ENCODE results near the gene RAB1B.
A peak's percentile ranks its signal among the peaks of the same experiment; 100 is the strongest.

Gene RAB1B

GRCh38 chr11:66282468-66283455 is 14.3 kb downstream of the RAB1B start:
- DNase-seq = peak; percentile 98
- no peaks in the 10 kb centered on the region for H3K9me3 Mint-ChIP-seq
- H3K4me1 Mint-ChIP-seq = peaks cover 69% of the 10 kb centered on the region
- peak; percentile 90 for ATAC-seq
- H3K27me3 Mint-ChIP-seq = peaks cover 21% of the 10 kb centered on the region
- H3K27ac Mint-ChIP-seq = peak overlapping the region in 1 of 2 donors; percentile 93
- H3K4me3 Mint-ChIP-seq = peak overlapping the region in 1 of 2 donors; percentile 57

- Mint-ChIP-seq H3K27me3 (peaks cover 21% of the 10 kb centered on the region), H3K9me3 (no peaks in the 10 kb centered on the region), H3K4me3 (no peak overlapping the region), H3K27ac (peak overlapping the region in 1 of 2 donors; percentile 85), H3K4me1 (peaks cover 74% of the 10 kb centered on the region)
- DNase-seq = no peak
- no peak for ATAC-seq
Measured at GRCh38 chr11:66283461-66284105, 15.1 kb downstream of the RAB1B start.

- DNase-seq (no peak), ATAC-seq (no peak)
- Mint-ChIP-seq H3K4me3 (no peak overlapping the region), H3K4me1 (peaks cover 68% of the 10 kb centered on the region), H3K27me3 (peaks cover 14% of the 10 kb centered on the region), H3K9me3 (no peaks in the 10 kb centered on the region), H3K27ac (peak overlapping the region in 1 of 2 donors; percentile 36)
Measured at GRCh38 chr11:66284526-66285078, 16.2 kb downstream of the RAB1B start.

- peaks cover 12% of the 10 kb centered on the region for H3K27me3 Mint-ChIP-seq
- ATAC-seq (no peak), DNase-seq (no peak)
- peaks cover 73% of the 10 kb centered on the region for H3K4me1 Mint-ChIP-seq
- H3K4me3 Mint-ChIP-seq = no peak overlapping the region
- H3K27ac Mint-ChIP-seq = no peak overlapping the region
- no peaks in the 10 kb centered on the region for H3K9me3 Mint-ChIP-seq
Measured at GRCh38 chr11:66285250-66285947, 17.0 kb downstream of the RAB1B start.

- ATAC-seq (no peak), DNase-seq (no peak)
- no peaks in the 10 kb centered on the region for H3K9me3 Mint-ChIP-seq
- H3K4me3 Mint-ChIP-seq = peak overlapping the region in 1 of 2 donors; percentile 37
- H3K27ac Mint-ChIP-seq = no peak overlapping the region
- H3K4me1 Mint-ChIP-seq = peaks cover 74% of the 10 kb centered on the region
- peaks cover 14% of the 10 kb centered on the region for H3K27me3 Mint-ChIP-seq
Measured at GRCh38 chr11:66286699-66287098, 18.3 kb downstream of the RAB1B start.

GRCh38 chr11:66287211-66287888 is 18.9 kb downstream of the RAB1B start:
- Mint-ChIP-seq H3K27me3 (peaks cover 16% of the 10 kb centered on the region), H3K27ac (peak overlapping the region; percentile 78 to 94), H3K4me3 (peak overlapping the region; percentile 82 to 92), H3K9me3 (no peaks in the 10 kb centered on the region), H3K4me1 (peaks cover 69% of the 10 kb centered on the region)
- ATAC-seq (no peak), DNase-seq (no peak)

GRCh38 chr11:66287889-66288670 is 19.6 kb downstream of the RAB1B start:
- Mint-ChIP-seq H3K4me1 (peaks cover 69% of the 10 kb centered on the region), H3K27me3 (peaks cover 24% of the 10 kb centered on the region), H3K9me3 (no peaks in the 10 kb centered on the region), H3K4me3 (peak overlapping the region; percentile 82 to 92), H3K27ac (peak overlapping the region; percentile 88)
- ATAC-seq (no peak), DNase-seq (no peak)

- peak; percentile 96 for ATAC-seq
- peak within 1 kb of the TSS; percentile 90 for H3K27ac Mint-ChIP-seq
- peaks cover 65% of the 10 kb centered on the region for H3K4me1 Mint-ChIP-seq
- peaks cover 32% of the 10 kb centered on the region for H3K27me3 Mint-ChIP-seq
- peak; percentile 97 to 99 for DNase-seq
- H3K9me3 Mint-ChIP-seq = no peaks in the 10 kb centered on the region
- peak within 1 kb of the TSS; percentile 82 to 92 for H3K4me3 Mint-ChIP-seq
Measured at GRCh38 chr11:66288671-66289547, 20.5 kb downstream of the RAB1B start, which contains the start of gene YIF1A. Gene YIF1A, minus strand, starts transcription at chr11:66289143. Its CDS starts 158 bp downstream, at chr11:66288985.

- peaks cover 39% of the 10 kb centered on the region for H3K27me3 Mint-ChIP-seq
- peaks cover 58% of the 10 kb centered on the region for H3K4me1 Mint-ChIP-seq
- H3K27ac Mint-ChIP-seq = peak overlapping the region; percentile 90
- no peaks in the 10 kb centered on the region for H3K9me3 Mint-ChIP-seq
- ATAC-seq (peak; percentile 81), DNase-seq (peak; percentile 86 to 87)
- peak overlapping the region; percentile 82 to 92 for H3K4me3 Mint-ChIP-seq
Measured at GRCh38 chr11:66289548-66290329, 21.3 kb downstream of the RAB1B start.

GRCh38 chr11:66290330-66290621 is 21.8 kb downstream of the RAB1B start:
- H3K27me3 Mint-ChIP-seq = peaks cover 40% of the 10 kb centered on the region
- ATAC-seq (no peak), DNase-seq (no peak)
- no peak overlapping the region for H3K27ac Mint-ChIP-seq
- peak overlapping the region; percentile 82 to 92 for H3K4me3 Mint-ChIP-seq
- no peaks in the 10 kb centered on the region for H3K9me3 Mint-ChIP-seq
- H3K4me1 Mint-ChIP-seq = peaks cover 55% of the 10 kb centered on the region

- no peak overlapping the region for H3K4me3 Mint-ChIP-seq
- peaks cover 45% of the 10 kb centered on the region for H3K4me1 Mint-ChIP-seq
Measured at GRCh38 chr11:66291303-66291705, 22.9 kb downstream of the RAB1B start.

GRCh38 chr11:66291706-66292542 is 23.5 kb downstream of the RAB1B start, which contains the start of gene TMEM151A:
Gene TMEM151A, plus strand, starts transcription at chr11:66291894. Its CDS starts 120 bp downstream, at chr11:66292014.
- Mint-ChIP-seq H3K4me3 (peak within 1 kb of the TSS; percentile 3 to 92), H3K9me3 (no peaks in the 10 kb centered on the region), H3K27ac (no peak within 1 kb of the TSS), H3K27me3 (peaks cover 49% of the 10 kb centered on the region), H3K4me1 (peaks cover 39% of the 10 kb centered on the region)
- DNase-seq (no peak), ATAC-seq (no peak)

More at GRCh38 chr11:66291303-66291705, 22.9 kb downstream of the RAB1B start:
- Mint-ChIP-seq H3K27ac (no peak overlapping the region), H3K9me3 (no peaks in the 10 kb centered on the region), H3K27me3 (peaks cover 46% of the 10 kb centered on the region)
- DNase-seq = no peak
- no peak for ATAC-seq
